GM23248 (cell line): ENCODE measurements around the gene KCNJ6. TPM values are rescaled to one million over a fixed set of nuclear protein-coding genes. Genes with fewer than 3 reads are reported as not detected.

ENCODE experiments used
- DNase-seq: peaks from one replicate; pipeline ENCODE4 v3.0.0-alpha.2; 2015
- H2AFZ ChIP-seq: fragments of 200-600 bp; sonication (generic); 2 replicates; pipeline ENCODE4 v1.6.1; 2016; ENCODE audit warnings: antibody characterized with exemption
- H3F3A ChIP-seq: fragments of 200-600 bp; sonication (generic); 2 replicates; pipeline ENCODE4 v1.6.1; 2016; ENCODE audit warnings: mild to moderate bottlenecking, antibody characterized with exemption, mixed run types; ENCODE audit not compliant: insufficient read depth
- H3K27ac ChIP-seq: fragments of 200-600 bp; sonication (generic); 2 replicates; pipeline ENCODE4 v1.5.1; 2016; ENCODE audit warnings: mild to moderate bottlenecking
- H3K27me3 ChIP-seq: fragments of 200-600 bp; sonication (generic); replicated peaks from 2 replicates; pipeline ENCODE4 v1.6.1; 2016; ENCODE audit warnings: mild to moderate bottlenecking; ENCODE audit not compliant: insufficient read depth
- H3K36me3 ChIP-seq: fragments of 200-600 bp; sonication (generic); 2 replicates; pipeline ENCODE4 v1.6.1; 2016; ENCODE audit warnings: low read depth, mild to moderate bottlenecking
- H3K4me1 ChIP-seq: fragments of 200-600 bp; sonication (generic); 2 replicates; pipeline ENCODE4 v1.6.1; 2016; ENCODE audit warnings: mild to moderate bottlenecking; ENCODE audit not compliant: insufficient read depth
- H3K4me2 ChIP-seq: fragments of 200-600 bp; sonication (generic); one replicate; pipeline ENCODE4 v1.6.1; 2016; ENCODE audit warnings: mild to moderate bottlenecking; ENCODE audit not compliant: unreplicated experiment
- H3K4me3 ChIP-seq: fragments of 200-600 bp; sonication (generic); 2 replicates; pipeline ENCODE4 v1.5.1; 2016; ENCODE audit warnings: mild to moderate bottlenecking
- H3K79me2 ChIP-seq: fragments of 200-600 bp; sonication (generic); 2 replicates; pipeline ENCODE4 v1.6.1; 2016; ENCODE audit warnings: mild to moderate bottlenecking; ENCODE audit not compliant: insufficient read depth
- H3K9ac ChIP-seq: fragments of 200-600 bp; sonication (generic); 2 replicates; pipeline ENCODE4 v1.6.1; 2016; ENCODE audit warnings: mild to moderate bottlenecking
- H3K9me2 ChIP-seq: fragments of 200-600 bp; sonication (generic); 2 replicates; pipeline ENCODE4 v1.6.1; 2016; ENCODE audit warnings: mixed run types, mild to moderate bottlenecking, moderate library complexity; ENCODE audit not compliant: insufficient read depth
- H3K9me3 ChIP-seq: fragments of 200-600 bp; sonication (generic); one replicate; pipeline ENCODE4 v1.6.1; 2017; ENCODE audit warnings: low read depth
- H4K20me1 ChIP-seq: fragments of 200-600 bp; sonication (generic); 2 replicates; pipeline ENCODE4 v1.6.0; 2016; ENCODE audit not compliant: insufficient read depth
- EZH2 ChIP-seq: fragments of 200-600 bp; sonication (generic); IDR thresholded peaks from 2 replicates; pipeline ENCODE4 v1.6.1; 2018; ENCODE audit warnings: antibody characterized with exemption, mild to moderate bottlenecking; ENCODE audit not compliant: insufficient read depth, poor library complexity, severe bottlenecking
- EZH2phosphoT487 ChIP-seq: fragments of 200-600 bp; sonication (generic); IDR thresholded peaks from 2 replicates; pipeline ENCODE4 v1.6.1; 2018; ENCODE audit warnings: antibody characterized with exemption, moderate library complexity, mild to moderate bottlenecking, low read depth; ENCODE audit not compliant: insufficient read depth
- WGBS, 2 experiments: methylation state at CpG; one replicate each; pipeline ENCODE4 v1.1.6; 2015 to 2017; ENCODE audit warnings: low lambda C conversion rate in 2 of 2, low coverage in 1 of 2; ENCODE audit errors: missing lambda C conversion rate in 2 of 2; 5-methylcytosine and 5-hydroxymethylcytosine counted together
- in situ Hi-C: fragments of 300-500 bp; cut with MboI; formaldehyde crosslinking; loops from 2 replicates; pipeline ENCODE4 v1.15.0; 2020
- polyA plus RNA-seq: library from polyadenylated mRNA; unstranded; fragments of >200 nt; fragmentation: Nextera tagmentation; extraction: Ambion mirVana; gene quantifications from 2 replicates; pipeline ENCODE4 v1.2.1, GENCODE V29; 2016
- total RNA-seq: library from RNA; depleted of rRNA; stranded (reverse); fragments of >200 nt; shearing (Covaris generic); gene quantifications from 2 replicates; pipeline ENCODE4 v1.2.3, GENCODE V29; 2014

KCNJ6 gene
- total and polyA plus RNA-seq, 2 experiments from 2014 or later = 0.11 TPM; not detected in 1

GRCh38 chr21:37618081-37618480, 298.2 kb downstream of the KCNJ6 start:
- WGBS, 2 experiments = 59 to 64% methylated on average over 7 of the region's 7 CpGs
- in situ Hi-C loops = no loop called here
- H3K27me3 ChIP-seq = peaks cover 14% of the 10 kb centered on the region

GRCh38 chr21:37615962-37616361, 300.3 kb downstream of the KCNJ6 start:
- no peak overlapping the region for H3K4me2 ChIP-seq
- H3K4me1 ChIP-seq = peaks cover 6% of the 10 kb centered on the region; the same call in 1 of the 2 replicates
- H3K4me3 ChIP-seq = no peak overlapping the region
- H3K9ac ChIP-seq = no peak overlapping the region
- in situ Hi-C loops = no loop called here
- H4K20me1 ChIP-seq = no peaks in the 10 kb centered on the region
- H3K79me2 ChIP-seq = no peaks in the 10 kb centered on the region
- no peak overlapping the region for H2AFZ ChIP-seq
- H3K27ac ChIP-seq = no peak overlapping the region
- no peaks in the 10 kb centered on the region for H3F3A ChIP-seq
- TF ChIP-seq EZH2 (no peak), EZH2phosphoT487 (no peak)
- DNase-seq = no peak
- H3K36me3 ChIP-seq = no peaks in the 10 kb centered on the region
- H3K27me3 ChIP-seq = peaks cover 22% of the 10 kb centered on the region
- no peaks in the 10 kb centered on the region for H3K9me2 ChIP-seq
- no peaks in the 10 kb centered on the region for H3K9me3 ChIP-seq
- 34% methylated on average over 6 of the region's 6 CpGs for WGBS, 2 experiments

More at GRCh38 chr21:37618081-37618480, 298.2 kb downstream of the KCNJ6 start:
- no peaks in the 10 kb centered on the region for H4K20me1 ChIP-seq
- H3K9me3 ChIP-seq = no peaks in the 10 kb centered on the region
- peaks cover 6% of the 10 kb centered on the region; the same call in 1 of the 2 replicates for H3K4me1 ChIP-seq
- no peak overlapping the region for H2AFZ ChIP-seq
- H3K79me2 ChIP-seq = no peaks in the 10 kb centered on the region
- H3K9ac ChIP-seq = no peak overlapping the region
- no peaks in the 10 kb centered on the region for H3K9me2 ChIP-seq
- no peaks in the 10 kb centered on the region for H3F3A ChIP-seq
- no peaks in the 10 kb centered on the region for H3K36me3 ChIP-seq
- no peak overlapping the region for H3K4me3 ChIP-seq
- H3K4me2 ChIP-seq = no peak overlapping the region
- TF ChIP-seq EZH2phosphoT487 (no peak), EZH2 (no peak)
- DNase-seq = no peak
- no peak overlapping the region for H3K27ac ChIP-seq

- Histone ChIP-seq H3K27me3 (peaks cover 17% of the 10 kb centered on the region), H3K9me2 (no peaks in the 10 kb centered on the region)
- in situ Hi-C loops = no loop called here
These were observed 301.8 kb downstream of the KCNJ6 start for GRCh38 chr21:37614351-37614875.

GRCh38 chr21:37607081-37607480, 309.2 kb downstream of the KCNJ6 start:
- no peaks in the 10 kb centered on the region for H4K20me1 ChIP-seq
- H3K9ac ChIP-seq = no peak overlapping the region
- TF ChIP-seq EZH2 = no peak
- TF ChIP-seq EZH2phosphoT487 = no peak
- no peaks in the 10 kb centered on the region for H3K79me2 ChIP-seq
- no peaks in the 10 kb centered on the region for H3K9me3 ChIP-seq
- H3K4me2 ChIP-seq = no peak overlapping the region
- in situ Hi-C loops = no loop called here
- no peaks in the 10 kb centered on the region for H3F3A ChIP-seq
- no peaks in the 10 kb centered on the region for H3K36me3 ChIP-seq
- peaks cover 25% of the 10 kb centered on the region for H3K27me3 ChIP-seq
- 73 to 81% methylated on average over 4 of the region's 4 CpGs for WGBS, 2 experiments
- H3K27ac ChIP-seq = no peak overlapping the region
- H3K4me3 ChIP-seq = no peak overlapping the region
- H2AFZ ChIP-seq = no peak overlapping the region
- no peaks in the 10 kb centered on the region for H3K9me2 ChIP-seq
- no peak for DNase-seq
- no peaks in the 10 kb centered on the region for H3K4me1 ChIP-seq

More at GRCh38 chr21:37614351-37614875, 301.8 kb downstream of the KCNJ6 start:
- 57 to 64% methylated on average over 8 to 11 of the region's 11 CpGs for WGBS, 2 experiments
- H3K9me3 ChIP-seq = no peaks in the 10 kb centered on the region
- DNase-seq = no peak
- no peak overlapping the region for H3K4me2 ChIP-seq
- no peaks in the 10 kb centered on the region for H3K4me1 ChIP-seq
- H4K20me1 ChIP-seq = no peaks in the 10 kb centered on the region
- no peaks in the 10 kb centered on the region for H3K36me3 ChIP-seq
- no peaks in the 10 kb centered on the region for H3K79me2 ChIP-seq
- TF ChIP-seq EZH2 (no peak), EZH2phosphoT487 (no peak)
- no peak overlapping the region for H2AFZ ChIP-seq
- no peak overlapping the region for H3K4me3 ChIP-seq
- H3F3A ChIP-seq = no peaks in the 10 kb centered on the region
- no peak overlapping the region for H3K9ac ChIP-seq
- no peak overlapping the region for H3K27ac ChIP-seq
